GM12874 (cell line): ENCODE data around the gene THRB.

Source experiments
- TF ChIP-seq, protein P1 (sequence below): IDR thresholded peaks from 2 replicates; pipeline ENCODE4 v1.5.1; 2011; ENCODE audit warnings: low read depth, mild to moderate bottlenecking, control low read depth, low read length, moderate library complexity; ENCODE audit not compliant: insufficient read depth

THRB gene

GRCh38 chr3:24372559-24373197 lies 122.0 kb downstream of the THRB start:
- TF ChIP-seq, protein P1, sequence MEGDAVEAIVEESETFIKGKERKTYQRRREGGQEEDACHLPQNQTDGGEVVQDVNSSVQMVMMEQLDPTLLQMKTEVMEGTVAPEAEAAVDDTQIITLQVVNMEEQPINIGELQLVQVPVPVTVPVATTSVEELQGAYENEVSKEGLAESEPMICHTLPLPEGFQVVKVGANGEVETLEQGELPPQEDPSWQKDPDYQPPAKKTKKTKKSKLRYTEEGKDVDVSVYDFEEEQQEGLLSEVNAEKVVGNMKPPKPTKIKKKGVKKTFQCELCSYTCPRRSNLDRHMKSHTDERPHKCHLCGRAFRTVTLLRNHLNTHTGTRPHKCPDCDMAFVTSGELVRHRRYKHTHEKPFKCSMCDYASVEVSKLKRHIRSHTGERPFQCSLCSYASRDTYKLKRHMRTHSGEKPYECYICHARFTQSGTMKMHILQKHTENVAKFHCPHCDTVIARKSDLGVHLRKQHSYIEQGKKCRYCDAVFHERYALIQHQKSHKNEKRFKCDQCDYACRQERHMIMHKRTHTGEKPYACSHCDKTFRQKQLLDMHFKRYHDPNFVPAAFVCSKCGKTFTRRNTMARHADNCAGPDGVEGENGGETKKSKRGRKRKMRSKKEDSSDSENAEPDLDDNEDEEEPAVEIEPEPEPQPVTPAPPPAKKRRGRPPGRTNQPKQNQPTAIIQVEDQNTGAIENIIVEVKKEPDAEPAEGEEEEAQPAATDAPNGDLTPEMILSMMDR, result no peak

DNA sequence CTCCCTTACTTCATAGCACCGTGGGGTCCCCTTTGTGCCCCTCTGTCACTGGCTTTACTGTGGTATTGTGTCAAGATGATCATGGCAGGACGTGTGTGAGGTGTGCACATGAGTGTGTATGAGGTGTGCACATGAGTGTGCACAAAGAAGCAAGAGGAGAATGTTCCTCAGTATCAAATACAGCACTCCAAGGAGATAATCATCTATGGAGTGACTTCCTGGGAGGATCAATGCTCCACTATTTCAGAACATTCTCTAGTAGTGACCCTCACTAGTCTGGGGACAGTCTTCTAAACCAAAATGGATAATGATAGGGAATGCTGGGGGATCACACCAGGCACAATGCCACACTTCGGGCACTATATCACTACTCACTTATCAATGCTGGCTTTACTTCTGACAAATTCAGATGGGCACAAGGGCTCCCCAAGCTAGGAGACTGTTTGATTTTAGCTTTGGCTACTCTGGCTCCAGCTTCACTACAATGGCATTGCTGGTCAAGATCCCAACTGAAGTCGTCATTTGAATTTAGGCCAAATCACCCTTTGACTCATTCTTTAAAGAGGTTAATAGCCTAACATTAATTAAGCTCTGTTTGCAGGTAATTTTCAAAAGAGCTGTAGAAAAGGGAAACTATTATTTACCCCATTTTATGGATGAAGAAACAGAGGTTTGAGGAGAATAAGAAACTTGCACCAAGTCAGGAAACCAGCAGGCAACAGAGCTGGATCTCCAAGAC lies 124.1 kb downstream of the THRB start:
- TF ChIP-seq, protein P1, result no peak

GRCh38 chr3:24368605-24369004 lies 126.0 kb downstream of the THRB start:
- TF ChIP-seq, protein P1, result no peak

GRCh38 chr3:24367664-24368264 lies 126.9 kb downstream of the THRB start:
- TF ChIP-seq, protein P1, result no peak

DNA sequence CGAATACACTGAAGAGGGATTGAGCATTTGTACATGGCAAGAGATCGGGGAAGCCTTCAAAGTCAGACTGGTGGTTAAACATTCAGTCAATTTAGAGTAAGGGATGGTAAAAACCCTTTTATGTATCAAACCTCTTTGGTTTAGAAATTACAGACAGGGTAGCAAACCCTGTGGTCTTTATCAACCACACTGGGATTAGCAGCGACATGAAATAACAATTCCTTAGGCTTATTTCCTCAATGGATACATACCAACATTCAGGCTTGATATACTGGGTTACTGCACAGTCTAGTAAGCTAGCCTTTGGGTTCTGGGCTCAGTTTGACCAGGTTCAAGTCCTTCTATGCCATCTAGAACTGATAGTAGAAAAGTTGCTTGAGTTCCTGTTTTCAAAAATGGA lies 127.4 kb downstream of the THRB start:
- TF ChIP-seq, protein P1, result no peak

DNA sequence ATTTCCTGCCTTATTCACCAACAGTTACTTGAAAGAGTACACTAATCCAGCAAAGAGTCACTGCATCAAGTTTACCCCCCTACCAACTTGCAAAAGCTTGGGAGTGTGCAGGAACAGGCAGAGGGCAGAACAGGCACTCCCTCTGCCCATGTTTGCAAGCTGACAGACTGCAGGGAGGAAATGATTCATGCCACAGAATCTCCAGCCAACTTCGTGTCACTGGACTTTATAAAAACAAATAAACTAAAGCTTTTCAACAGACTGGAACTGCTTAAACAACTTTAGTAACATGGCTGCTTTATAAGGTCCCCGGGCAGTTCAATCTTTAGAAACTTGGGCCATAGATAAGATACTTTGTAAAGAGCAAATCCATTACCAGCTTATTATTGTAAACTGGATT lies 129.5 kb downstream of the THRB start:
- TF ChIP-seq, protein P1, result no peak

DNA sequence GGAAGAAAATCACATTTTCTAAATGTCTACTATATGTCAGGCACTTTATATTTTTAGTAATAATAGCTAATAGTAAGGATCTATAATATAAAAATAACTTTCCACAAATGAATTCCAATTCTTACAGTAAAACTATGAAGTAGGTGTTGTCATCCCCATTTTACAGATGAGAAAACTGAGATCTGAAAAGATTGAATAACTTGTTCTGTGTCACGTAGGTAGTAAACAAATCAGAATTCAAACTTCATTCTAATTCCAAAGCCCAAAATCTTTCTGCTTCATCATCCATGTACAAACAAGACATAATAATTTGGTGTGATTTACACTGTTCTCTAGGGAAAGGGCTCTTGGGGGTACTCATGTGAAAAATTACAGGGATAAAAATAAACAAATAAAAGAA lies 130.3 kb downstream of the THRB start:
- TF ChIP-seq, protein P1, result no peak
